ENCODE measurements around the gene SOWAHB.
"Not testable (repeated sequence)": the region's sequence is repeated elsewhere in the genome, so short reads cannot be mapped to it uniquely, and the experiment has no call there.

The SOWAHB gene

DNA sequence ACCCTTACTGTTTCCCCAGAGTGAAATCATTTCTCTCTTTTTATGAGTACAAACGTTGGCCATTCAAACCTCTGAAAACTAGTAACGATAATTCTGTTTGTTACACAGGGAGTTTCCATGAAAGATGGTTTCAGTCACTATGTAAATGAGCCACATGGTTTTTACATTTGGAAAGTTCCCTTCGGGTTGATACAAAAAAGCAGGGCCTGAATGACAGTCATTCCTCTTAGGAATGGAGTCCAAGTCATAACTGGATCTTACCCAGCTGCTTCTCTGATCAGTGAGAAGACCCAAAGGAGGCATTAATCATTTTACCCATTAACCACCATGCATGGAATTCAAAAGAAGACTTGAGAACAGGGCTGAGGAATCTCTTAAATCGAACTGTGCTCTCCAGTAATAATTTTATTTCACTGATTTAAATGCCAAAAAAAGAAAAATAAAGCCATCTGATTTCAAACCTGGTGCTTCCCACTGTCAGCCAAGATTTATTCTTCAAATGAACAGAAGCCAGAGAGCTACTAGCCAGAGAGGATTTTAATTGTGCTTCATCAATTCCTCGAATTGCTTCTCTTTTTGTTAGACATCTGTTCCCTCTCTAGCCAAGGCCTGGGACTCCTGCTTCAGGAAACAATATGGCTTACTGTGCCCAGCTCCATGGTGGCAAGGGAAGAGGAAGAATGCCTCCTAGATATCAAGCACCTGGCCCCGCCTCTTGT is 3.2 kb downstream of the SOWAHB start:
- no peak for DNase-seq (ENCODE audit: low read depth)

DNA sequence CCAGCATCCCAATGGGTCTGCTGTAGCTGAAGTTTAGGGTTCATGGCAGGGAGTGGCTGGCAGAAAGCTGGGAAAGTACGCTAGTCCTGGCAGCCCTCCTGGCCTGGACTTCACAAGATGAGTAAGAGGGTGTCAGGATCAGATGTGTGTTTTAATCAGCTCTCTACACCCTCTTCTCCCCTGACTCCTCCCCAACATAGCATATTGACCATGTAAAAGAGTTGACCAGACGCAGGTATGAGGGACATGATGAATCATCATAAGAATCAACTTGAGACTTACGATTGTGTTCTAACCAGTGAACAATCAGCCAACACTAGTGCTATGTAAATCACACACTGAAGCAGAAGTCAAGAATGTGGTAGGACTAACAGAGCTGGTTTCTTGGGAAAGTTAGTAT is 5.3 kb downstream of the SOWAHB start:
- DNase-seq (ENCODE audit: low read depth): no peak

DNA sequence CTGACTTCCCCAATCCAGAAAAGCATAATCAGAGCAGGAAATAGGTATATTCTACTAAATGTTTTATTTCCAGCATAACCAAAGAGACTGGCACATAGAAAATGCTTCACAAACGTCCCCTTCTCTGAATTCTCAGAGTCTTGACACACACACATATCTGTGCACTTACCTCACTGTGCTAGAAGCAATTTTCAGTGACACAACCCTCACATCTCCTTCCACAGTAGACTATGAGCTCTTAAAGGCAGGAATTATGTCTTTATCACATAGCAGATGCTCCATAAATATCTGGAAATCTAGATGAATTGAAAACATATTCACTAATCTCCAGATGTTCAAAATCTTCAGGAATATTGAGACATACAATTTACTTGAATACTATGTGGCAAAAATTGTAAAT is 5.9 kb downstream of the SOWAHB start:
- no peak for DNase-seq (ENCODE audit: low read depth)

DNA sequence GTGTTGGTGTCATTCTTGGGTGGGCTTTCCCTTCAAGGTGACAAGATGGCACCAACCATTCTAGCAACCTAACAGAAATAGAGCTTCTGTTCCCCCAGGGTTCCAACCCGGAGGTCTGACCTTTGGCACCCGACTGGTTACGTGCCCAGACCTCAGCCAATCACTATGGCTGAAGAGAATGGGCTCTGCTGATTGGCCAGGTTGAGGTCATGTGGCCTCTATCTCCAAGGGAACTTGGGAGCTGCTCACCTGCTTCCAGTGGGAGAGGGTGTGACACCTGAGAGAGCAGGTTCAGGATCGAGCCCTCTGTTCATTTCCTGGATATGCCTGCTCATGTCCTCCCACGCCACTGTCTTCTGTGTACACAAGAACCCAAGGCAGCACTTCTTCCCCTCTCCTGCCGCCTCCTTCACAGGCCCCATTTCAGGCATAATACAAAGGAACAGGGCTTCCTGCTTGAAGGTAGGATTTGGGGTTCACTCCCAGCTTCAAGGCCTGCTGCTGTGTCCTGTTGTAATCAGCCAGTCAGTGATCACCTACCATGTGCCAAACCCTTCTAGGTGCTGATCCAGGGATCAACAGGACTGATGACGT is 11.0 kb downstream of the SOWAHB start:
- DNase-seq (ENCODE audit: low read depth): no peak

DNA sequence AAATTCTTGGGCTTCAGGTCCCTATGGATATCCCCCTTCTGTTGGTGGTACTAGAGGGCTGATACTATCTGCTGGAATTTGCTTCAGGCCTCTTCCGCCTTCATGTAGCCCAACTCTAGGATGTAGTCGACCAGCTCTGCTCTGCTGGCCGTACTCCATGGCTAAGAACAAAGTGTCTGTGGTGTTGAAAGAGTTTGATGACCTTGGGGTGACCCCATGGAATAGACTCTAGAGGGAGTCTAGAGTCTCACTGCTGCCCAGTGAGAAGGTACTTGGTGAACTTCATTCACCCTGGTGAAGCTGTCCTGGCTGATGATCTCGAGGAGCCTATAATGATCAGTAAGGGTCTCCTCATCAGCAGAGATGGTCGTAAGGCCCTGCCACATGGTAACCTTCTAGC is 11.7 kb downstream of the SOWAHB start:
- no peak for DNase-seq (ENCODE audit: low read depth)

DNA sequence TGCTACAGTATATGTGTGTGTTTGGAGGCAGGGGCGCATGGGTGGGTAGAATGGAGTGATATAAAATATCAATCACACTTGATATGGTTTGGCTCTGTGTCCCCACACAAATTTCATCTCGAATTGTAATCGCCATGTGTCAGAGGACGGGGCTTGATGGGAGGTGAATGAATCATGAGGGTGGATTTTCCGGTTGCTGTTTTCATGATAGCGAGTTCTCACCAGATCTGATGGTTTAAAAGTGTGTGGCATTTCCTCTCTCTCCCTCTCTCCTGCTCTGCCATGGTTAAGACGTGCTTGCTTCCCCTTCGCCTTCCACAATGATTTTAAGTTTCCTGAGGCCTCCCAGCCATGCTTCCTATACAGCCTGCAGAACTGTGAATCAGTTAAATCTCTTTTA is 14.8 kb downstream of the SOWAHB start:
- DNase-seq (ENCODE audit: low read depth): no peak

DNA sequence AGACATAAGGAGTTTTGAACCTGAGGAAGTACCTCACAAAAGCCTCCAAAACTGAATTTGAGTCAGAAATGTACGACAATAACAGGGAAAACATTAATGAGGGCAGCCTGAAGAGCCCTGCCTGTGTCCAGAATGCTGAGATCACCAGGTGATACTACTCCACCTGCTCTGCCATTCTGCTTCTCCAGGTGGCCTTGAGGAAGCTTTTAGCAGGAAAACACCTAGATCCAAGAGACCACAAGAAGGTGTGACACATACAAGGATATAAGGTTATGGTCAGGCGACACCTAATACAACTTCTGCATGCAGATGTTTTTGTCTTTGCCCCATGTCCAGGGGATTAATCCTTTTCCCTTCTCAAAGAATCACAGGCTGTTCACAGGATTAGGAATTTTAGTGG is 15.3 kb downstream of the SOWAHB start:
- no peak for DNase-seq (ENCODE audit: low read depth)

DNA sequence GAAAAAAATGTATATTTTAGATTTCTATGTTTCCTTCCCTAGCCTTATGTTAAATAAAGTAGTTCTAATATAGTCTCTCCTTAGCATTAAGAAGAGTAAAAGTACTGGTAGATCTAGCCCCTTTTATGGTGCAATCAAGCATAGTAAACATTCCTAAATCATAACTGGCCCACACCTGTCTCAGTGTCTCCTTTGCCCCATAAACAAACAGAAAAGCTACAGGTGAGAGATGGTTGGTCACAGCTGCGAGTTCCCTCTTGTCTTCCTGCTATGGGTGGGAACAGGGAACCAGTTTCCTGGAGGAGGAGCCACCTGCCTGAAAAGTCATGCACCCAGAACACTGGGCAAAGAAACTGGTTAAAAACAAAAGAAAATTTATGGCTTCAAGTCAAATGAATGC is 16.6 kb downstream of the SOWAHB start:
- DNase-seq (ENCODE audit: low read depth): no peak

DNA sequence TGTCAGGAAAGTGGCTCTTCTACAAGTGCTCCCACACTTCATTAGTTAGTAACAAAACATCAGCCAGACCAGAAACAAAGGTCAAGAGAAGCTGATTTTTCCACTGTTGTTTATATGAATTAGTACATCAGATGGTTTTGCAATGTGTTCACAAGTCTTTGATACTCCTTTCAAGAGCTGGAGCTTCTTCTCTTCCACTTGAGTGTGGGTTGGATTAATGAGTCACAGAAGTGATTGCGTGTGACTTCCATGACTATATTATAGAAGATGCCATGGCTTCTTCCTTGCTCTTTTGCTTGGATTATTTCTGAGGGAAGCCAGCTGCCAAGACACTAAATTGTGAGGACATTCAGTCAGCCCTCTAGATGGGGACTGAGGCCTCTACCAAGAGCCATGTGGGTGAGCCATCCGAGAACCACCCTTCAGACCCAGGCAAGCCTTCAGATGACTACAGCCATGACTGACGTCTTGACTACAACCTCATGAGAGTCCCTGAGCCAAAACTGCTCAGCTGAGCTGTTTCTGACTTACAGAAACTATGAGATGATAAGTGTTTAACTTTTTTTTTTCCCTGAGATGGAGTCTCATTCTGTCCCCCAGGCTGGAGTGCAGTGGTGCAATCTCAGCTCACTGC is 18.1 kb downstream of the SOWAHB start:
- DNase-seq (ENCODE audit: low read depth): no peak

DNA sequence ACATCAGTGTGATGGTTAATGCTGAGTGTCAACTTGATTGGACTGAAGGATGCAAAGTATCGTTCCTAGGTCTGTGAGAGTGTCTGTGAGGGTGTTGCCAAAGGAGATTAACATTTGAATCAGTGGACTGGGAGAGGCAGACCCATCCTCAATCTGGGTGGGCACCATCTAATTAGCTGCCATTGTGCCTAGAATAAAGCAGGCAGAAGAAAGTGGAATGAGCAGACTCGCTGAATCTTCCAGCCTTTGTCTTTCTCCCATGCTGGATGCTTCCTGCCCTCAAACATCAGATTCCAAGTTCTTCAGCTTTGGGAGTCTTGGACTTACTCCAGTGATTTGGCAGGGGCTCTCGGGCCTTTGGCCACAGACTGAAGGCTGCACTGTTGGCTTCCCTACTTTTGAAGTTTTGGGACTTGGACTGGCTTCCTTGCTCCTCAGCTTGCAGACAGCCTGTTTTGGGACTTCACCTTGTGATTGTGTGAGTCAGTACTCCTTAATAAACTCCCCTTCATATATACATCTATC is 19.2 kb downstream of the SOWAHB start:
- not testable (repeated sequence) for DNase-seq (ENCODE audit: low read depth)

DNA sequence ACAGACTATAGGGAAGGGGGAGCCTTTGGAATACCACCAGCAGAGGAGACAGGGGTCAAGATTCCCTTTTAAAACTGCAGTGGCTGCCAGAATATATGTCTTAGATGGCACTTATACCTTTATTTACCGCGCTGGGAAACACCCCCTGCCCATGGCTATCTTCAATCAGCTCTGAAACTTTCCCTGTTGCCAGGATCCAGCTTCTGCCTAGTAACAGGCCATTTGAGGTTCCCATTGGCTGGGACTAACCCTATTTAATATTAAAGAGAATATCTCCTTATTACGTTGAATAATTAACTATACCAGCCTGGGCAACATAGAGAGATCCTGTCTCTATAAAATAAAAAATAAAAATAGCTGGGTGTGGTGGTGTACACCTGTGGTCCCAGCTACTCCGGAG is 23.8 kb downstream of the SOWAHB start:
- no peak for DNase-seq (ENCODE audit: low read depth)

DNA sequence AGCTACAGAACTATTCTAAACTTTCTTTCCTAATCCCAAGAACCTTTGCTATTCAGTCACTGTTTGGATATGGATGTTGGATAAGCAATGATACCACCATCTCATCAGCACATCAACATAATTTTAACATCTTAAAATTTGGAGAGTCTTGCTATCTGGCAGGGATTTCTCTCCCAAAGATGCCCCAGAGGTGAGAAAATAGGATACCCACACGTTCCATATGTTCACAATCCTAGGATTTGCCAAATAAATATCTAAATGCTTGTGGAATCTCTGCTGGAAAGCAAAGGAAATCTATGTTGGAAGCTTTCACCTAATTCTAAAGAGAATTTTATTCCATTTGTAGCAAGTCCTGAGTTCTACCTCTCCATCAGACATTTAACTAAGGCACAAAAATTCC is 24.4 kb downstream of the SOWAHB start:
- no peak for DNase-seq (ENCODE audit: low read depth)

DNA sequence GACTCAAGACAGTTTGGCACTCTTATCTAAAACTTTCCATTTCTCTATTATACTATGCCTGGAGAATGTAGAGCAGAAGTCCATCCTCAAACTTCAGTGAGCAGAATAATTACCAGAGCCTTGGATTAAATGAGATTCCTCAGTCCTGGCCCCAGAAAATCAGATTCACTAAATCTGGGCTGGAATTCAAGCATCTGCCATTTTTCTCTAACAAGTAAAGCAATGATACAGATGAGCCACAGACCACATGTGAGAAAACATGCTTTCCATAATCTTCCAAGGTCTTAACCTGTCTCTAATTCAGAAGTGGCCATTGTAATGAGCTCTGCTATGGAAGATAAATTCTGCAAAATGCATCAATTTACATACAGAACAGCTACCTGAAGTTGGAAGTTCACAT is 25.4 kb downstream of the SOWAHB start:
- DNase-seq (ENCODE audit: low read depth): no peak

DNA sequence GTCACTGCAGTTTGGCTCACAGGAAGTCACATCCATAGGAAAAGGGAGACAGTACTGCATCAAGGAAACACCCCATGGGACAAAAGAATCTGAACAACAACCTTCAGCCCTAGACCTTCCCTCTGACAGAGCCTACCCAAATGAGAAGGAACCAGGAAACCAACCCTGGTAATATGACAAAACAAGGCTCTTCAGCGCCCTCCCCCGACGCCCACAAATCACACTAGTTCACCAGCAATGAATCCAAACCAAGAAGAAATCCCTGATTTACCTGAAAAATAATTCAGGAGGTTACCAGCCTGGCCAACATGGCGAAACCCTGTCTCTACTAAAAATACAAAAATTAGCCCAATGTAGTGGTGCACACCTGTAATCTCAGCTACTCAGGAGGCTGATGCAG is 29.2 kb downstream of the SOWAHB start:
- DNase-seq (ENCODE audit: low read depth): not testable (repeated sequence)

DNA sequence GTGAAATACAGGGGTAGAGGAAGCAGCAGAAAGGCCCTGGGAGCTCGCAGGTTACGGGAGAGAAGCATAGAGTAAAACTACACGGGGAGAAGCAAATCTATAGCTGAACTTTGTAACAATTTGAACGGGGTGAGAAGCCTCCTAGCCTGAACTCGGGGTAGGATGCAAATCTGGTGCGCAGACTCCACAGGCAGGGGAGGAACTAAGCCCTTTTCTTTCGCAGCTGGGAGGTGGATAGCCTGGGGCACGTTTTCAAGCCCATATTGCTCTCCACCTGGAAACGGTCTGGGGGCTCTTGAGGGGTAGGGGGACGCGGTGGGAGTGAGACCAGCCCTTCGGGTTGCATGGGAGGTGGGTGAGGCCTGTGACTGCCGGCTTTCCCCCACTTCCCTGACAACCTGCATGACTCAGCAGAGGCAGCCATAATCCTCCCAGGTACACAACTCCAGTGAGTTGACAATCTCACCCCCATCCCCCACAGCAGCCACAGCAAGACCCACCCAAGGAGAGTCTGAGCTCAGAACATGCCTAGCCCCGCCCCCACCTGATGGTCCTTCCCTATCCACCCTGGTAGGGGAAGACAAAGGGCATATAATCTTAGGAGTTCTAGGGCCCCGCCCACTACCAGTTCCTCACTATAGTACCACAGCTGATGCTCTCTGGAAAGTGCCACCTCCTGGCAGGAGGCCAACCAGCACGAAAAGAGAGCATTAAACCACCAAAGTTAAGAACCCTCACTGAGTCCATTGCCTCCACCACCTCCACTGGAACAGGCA is 29.9 kb downstream of the SOWAHB start:
- no peak for DNase-seq (ENCODE audit: low read depth)

DNA sequence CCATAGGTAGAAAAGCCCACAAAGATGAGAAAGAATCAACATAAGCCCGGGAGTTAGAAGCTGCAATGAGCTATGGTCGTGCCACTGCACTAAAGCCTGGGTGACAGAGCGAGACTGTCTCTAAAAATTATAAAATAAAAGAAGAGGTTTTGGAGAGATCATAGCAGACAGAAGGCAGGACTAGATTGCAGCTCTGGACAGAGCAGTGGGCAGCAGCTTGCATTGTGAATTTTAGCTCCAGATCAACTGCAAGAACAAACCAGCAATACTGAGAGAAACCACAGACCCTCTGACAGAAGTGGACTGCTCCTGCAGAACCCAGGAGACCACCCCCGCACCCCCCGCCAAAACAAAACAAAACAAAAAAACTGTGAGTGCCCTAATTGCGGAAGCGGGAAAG is 30.6 kb downstream of the SOWAHB start:
- DNase-seq (ENCODE audit: low read depth): no peak

DNA sequence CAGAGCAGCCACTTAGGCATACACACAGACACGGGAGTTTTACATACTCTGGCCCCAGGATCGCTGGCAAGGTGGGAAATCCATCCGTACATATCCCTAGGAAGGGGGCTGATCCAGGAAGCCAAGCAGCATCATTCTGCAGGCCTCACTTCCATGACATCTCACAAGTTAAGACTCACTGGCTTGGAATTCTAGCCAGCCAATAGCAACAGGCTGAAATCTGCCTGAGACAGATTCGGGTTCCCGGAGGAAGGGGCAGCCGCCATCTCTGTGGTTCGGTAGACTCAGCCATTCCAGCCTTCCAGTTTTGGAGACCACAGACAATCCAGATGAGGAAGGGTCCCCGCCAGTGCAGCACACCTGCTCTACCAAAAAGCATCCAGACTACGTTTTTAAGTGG is 31.3 kb downstream of the SOWAHB start:
- DNase-seq (ENCODE audit: low read depth): no peak

DNA sequence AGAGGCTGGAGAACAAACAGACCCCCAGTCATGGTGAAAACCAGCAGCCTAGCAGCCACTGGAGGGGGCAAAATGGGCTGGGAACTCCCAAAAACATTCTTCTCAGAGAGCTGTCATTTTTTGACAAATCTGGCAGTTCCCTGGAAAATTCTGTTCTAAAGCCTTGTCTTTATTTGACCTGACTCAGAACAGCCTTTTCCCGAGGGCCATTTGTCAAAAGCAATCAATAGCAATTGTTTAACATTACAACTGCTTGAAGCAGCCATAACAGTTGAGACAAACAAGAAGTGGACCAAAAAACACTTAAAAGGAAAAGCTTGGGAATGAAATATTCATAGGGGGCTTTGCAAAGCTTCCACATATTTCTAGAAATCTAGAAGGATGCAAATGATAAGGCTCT is 39.6 kb downstream of the SOWAHB start:
- DNase-seq (ENCODE audit: low read depth): no peak

DNA sequence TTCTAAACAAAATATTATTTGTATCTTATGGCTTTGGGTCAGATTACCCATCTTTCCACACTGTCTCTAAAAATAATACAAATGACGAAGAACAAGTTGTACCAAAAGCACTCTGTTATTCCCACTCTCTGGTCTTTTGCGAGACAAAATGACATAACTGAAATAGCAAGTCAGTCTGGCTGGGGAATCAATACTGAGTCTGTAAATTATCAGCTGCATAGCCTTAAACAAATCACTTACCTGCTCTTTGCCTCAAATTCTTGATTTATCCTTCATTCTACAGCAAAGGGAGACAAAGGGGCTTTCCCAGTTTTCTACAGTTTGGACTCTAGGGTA is 40.9 kb downstream of the SOWAHB start:
- DNase-seq (ENCODE audit: low read depth): no peak

DNA sequence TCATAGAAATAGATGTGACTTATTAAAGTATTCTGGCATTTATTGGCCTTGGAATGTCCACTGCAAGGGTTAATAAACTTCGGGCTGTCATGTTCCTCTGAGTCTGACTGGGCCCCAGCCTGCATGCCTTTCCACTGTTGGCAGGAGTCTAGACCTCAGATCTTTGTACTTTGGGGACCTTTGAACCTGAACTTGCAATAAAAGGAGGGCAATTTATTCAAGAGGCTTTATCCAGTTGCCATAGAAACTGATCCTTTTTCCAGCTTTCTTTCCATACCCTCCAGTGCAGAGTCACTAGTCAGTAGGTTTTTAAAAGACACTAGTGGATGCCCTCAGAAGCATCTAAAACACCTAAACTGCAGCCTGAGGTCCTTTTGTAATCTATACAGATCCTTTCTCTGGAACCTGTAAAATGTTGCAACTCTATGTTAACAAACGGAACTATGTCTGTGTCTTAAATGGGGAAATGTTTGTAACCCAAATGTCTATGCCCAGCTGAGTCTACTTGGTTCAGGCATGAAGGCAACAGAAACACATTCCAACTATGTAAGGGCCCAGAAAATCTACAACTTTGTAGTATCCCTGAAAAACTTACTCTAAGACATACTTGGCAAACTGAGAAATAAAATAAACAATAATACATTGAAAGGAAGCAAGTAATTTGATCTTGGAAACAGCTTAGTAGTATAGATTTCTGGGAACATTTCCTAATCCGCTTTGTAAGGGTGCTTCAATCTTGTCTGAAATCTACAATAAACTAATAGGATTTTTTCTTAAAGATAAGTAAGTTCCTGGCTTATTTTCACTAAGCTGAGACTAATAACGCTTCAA is 41.5 kb downstream of the SOWAHB start:
- no peak for DNase-seq (ENCODE audit: low read depth)

DNA sequence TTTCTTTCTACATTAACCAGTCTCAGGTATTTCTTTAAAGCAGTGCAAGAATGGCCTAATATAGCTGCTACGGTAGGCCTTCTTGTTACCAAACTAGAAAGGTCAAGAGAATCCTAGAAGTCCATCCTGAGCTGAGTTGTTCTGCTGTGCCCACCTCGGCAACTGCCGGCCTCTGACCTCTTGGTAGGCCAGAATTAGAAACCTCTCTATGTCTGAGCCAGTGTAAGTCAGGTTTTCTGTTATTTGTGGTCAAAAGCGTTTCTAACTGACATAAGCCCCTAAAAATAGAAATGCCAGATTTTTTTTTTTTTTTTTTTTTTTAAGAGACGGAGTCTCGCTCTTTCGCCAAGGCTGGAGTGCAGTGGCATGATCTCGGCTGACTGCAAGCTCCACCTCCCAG is 43.1 kb downstream of the SOWAHB start:
- no peak for DNase-seq (ENCODE audit: low read depth)

DNA sequence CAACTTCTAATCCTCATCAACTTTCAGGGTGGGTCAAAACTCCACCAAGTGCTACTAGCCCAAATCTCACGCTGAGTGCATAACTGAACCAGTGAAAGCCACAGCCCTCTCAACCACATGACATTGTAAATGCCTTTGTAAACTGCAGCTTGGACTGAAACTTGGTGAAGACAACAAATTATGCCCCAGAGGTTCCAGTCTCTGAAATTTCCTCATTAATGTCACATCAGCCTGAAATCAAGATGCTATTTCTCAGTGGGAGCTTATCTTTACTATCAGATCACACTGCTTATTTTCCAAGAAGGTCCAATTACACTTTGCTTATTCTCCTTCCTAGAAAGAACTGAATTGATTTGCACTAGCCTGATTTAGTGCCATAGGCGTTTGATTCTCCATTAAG is 46.6 kb downstream of the SOWAHB start:
- DNase-seq (ENCODE audit: low read depth): no peak

All from T-helper 22 cell (primary cell).